HG02870 (cell line): Measurements from ENCODE around the gene PRR20G.

ENCODE experiments used
- ATAC-seq: cut with Tn5 transposase; IDR thresholded peaks from one replicate; pipeline ENCODE4 v1.9.1; 2021; ENCODE audit warnings: mild to moderate bottlenecking, moderate library complexity; ENCODE audit not compliant: unreplicated experiment

The PRR20G gene

DNA sequence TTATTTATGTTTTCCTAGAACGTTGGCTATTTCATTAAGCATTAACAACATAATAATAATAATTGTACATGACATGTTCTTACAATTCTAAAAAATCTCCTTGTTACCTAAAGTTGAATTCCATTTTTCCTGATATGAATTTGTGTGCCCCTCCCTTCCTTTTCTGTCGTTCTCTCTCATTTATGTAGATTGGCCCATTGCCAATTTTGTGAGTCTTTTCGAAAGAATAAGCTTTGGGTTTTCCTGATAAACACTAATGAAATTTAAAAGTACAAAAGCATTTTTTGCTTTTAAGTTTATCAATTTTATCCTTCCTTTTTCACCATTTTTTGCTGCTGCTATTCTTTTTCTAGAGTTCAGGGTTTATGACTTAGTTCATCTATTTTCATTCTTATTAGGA, 50.0 kb downstream of the PRR20G start:
- no peak for ATAC-seq

DNA sequence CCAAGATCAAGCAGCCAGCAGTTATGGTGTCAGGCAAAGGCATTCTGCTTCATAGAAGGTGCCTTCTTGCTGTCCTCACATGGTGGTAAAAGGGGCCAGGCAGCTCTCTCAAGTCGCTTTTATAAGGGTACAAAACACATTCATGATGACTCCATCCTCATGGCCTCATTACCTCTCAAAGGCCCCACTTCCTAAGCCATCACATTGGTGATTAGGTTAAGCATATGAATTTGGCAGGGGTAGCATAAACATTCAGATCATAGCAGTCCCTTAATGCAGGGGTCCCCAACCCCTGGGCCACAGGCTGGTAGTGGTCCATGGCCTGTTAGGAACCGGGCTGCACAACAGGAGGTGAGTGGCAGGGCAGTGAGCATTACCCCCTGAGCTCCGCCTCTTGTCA, 52.1 kb downstream of the PRR20G start:
- ATAC-seq, result no peak

DNA sequence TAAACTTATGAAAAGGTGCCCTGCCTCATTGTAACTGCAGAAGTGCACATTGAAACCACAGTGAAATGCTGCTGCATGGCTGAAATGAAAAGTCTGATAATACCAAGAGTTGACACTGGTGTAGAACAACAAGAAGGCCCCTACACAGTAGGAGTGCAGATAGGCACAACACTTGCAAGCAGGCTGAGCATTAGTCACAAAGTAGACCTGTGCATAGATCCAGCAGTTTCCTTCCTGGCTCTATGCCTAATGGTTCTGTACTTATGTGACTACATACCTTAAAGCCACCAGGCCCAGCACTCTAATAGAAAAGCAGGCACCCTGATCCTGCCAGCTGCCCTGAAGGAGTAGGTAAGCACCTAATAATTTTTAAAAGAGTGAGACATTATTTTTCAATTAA, 53.1 kb downstream of the PRR20G start:
- no peak for ATAC-seq
